Measurements from ENCODE around the gene METTL23.
"Not testable (repeated sequence)": the region's sequence is repeated elsewhere in the genome, so short reads cannot be mapped to it uniquely, and the experiment has no call there.

The METTL23 gene

DNA sequence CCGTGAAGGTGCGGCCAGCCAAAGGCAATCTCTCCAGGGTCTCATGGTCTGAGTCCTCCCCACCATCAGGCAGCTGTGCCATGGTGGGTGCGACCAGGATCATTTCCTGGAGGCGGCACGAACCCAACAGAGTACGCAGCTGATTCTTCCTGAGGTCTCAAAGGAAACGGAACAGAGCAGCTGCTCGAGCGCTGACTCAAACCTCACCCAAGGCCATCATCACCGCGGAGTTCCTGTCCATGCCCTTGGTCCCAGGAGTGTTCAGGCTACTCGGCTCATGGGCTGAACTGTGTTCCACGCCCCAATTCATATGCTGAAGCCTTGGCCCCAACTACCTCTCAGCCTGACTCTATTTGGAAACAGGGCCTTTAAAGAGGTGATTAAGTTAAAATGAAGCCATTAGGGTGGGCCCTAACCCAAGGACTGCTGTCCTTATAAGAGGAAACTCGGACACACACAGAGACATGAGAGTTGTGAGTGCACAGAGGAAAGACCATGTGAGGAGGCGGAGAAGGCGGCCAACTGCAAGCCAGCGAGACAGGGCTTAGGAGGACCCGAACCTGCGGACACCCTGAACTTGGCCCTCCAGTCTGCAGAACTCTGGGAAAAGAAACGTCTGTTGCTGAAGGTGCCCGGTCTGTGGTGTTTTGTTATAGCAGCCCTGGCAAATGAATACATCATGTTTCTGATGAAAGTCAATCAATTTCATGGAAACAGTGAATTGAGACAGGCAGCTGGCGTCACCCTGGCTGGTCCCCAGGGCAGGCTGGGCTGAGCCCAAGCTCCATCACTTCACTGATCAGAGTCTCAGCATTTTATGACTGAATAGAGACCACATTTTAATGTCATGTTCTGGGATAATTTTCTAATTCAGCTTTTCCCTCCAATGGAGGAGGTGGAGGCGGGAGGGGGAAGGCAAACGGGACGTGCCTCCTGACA, 29.6 kb upstream of the METTL23 start:
- DNase-seq = no peak

DNA sequence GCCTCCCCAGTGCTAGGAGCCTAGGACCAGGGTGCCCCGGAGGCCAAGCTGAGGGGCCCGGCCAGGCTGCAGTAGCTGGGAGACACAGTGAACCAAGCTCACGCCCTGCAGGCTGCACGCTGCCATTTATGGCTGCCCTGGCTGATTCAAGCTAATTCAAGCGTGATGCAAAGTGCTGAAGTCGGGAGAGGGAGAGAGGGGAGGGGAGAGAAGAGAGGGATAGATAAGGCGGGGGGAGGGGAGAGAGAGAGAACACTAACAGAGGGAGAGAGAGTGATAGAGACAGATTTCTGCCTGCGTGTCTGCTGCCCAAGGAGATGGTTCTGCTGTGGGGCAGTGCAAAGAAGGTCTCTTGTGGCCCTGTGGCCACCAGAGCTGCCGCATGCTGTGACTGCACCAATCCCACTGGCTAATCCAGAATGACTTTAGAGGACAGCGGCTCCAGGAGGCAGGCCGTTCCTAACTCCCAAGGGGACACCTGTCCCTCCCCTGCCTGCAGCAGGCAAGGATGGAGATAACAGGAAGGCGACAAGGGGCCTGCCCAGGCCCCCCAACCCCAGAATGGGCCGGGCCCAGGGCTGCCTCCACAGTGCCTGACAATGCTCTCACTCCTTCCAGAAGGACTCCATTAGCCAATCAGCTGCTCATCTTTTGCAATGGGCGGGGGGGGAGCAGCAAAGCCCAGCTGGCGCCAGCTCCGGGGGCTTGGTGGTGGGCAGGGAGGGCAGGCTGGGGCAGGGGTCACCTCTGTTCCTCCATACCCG, 28.8 kb upstream of the METTL23 start:
- no peak for DNase-seq

DNA sequence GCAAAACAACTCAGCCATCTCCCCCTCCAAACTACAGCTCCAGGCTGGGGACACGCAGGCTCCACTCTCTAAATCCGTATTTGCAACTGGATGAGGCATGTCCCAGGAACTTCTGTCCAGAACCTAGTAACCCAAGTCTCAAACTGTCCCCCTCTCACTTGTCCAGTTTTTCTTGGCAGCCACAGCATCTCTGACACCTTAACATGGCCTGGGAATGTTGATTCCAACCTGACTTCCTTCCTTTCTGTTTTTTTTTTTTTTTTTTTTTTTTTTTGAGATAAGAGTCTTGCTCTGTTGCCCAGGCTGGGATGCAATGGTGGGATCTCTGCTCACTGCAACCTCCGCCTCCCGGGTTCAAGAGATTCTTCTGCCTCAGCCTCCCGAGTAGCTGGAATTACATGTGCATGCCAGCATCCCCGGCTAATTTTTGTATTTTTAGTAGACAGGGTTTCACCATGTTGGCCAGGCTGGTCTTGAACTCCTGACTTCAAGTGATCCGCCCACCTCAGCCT, 28.1 kb upstream of the METTL23 start:
- not testable (repeated sequence) for DNase-seq

DNA sequence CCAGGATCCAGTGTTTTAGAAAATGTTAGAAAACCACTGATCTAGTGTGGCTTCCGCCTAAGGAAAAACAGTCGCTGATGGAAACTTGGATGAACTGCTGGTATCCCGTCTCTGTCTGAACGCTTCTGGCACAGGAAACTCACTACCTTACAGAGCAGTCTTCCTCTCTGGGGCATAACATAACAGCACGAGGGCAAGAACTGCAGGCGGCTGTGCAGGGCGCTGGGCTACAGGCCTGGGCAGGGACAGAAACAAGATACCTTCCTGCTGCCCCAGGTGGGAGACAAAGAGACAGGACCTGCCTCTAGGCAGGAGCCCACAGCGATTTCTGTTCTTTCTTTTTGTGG, 26.4 kb upstream of the METTL23 start:
- no peak for DNase-seq

DNA sequence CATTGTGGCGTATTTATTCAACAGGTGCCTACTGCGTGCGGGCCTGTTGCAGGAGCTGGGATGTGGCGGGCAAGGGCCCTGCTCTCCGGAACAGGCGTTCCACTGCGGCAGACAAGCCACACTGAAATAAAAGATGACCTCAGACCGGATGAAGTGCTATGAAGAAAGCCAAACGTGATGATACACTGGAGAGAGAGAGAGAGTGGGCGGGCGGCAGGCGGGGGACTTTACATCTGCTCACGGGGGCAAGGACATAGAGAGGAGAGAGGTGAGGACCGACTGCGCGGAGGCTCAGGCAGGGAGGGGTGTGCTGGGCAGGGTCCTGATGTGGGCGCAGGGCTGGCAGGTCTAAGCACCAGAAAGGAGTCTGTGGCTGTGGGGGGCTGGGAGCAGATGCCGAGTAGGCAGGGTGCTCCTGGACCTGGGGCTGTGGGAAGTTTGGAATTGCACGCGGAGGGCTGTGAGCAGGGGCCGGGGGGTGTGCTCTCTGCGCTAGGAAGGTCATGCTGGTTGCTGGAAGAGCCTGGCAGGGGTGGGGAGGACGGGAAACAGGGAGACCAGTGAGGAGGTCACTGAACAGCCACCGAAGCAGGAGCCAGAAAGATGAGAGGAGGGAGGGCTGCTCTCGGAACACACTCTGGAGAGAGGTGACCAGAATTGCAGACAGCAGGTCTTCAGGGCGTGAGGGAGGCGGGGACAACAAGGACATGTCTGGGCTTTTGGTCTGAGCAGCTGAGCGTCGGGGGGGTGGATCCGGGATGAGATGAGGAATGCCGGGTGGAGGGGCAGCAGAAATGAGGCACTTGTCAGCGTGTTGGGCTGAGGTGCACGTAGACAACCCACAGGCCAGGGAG, 25.8 kb upstream of the METTL23 start:
- DNase-seq = peak; percentile 15 to 42

DNA sequence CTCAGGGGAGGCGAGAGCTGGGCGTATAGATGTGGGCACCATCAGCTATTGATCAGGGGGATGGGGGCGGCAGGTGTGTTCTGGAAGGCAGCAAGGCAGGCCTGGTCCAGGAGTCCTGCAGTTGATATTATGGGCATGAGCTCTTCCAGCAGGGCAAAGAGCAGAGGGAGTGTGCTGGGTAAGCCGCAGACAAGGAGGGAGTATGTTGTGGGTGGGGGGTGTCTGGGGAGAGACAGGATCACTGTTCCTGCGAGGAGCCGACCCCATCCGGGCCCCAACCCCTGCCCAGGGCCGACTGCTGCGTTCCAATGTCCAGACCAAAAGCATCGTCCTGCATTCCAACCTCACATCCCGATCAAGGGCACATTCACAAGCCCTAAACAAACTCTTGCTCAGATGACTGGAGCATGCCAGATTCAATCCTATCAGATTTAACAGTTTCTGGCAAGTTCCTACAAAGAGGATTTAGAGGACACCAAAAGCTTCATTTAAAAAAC, 25.1 kb upstream of the METTL23 start:
- no peak for DNase-seq

DNA sequence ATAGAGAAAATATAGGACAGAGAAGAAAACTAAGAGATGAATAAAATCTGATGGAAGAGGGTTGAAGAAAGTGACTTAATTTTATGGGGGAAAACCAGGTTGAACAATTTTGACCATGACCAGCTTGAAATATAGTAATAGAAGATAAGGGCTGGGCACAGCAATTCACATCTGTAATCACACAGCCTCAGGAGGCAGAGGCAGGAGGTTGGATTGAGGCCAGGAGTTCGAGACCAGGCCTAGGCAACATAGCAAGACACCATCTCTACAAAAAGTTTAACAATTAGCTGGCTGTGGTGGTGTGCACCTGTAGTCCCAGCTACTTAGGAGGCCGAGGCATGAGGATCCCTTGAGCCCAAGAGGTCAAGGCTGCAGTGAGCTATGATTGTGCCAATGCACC, 24.6 kb upstream of the METTL23 start:
- no peak for DNase-seq

DNA sequence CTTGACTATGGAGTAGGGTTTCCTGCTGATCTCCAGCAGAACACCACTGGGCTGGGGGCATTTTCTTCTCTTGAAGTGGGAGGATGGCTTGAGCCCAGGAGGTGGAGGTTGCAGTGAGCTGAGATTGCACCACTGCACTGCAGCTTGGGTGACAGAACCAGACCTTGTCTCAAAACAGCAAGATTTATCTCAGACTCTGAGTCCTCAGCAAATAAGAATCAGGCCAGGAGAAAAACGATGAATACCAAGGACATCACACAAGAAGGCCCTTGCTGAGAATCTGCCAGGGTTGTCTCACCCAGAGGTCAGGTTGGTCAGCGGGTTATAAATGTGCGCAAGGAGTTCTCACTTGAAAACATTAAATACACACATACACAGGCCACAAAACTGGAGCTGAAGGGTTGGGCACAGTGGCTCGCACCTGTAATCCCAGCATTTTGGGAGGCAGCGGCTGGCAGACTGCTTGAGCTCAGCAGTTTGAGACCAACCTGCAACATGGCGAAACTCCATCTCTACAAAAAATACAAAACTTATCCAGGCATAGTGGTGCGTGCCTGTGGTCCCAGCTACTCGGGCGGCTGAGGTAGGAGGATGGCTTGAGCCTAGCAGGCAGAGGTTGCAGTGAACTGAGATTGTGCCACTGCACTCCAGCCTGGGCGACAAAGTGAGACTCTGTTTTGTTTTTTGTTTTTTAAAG, 23.6 kb upstream of the METTL23 start:
- no peak for DNase-seq

DNA sequence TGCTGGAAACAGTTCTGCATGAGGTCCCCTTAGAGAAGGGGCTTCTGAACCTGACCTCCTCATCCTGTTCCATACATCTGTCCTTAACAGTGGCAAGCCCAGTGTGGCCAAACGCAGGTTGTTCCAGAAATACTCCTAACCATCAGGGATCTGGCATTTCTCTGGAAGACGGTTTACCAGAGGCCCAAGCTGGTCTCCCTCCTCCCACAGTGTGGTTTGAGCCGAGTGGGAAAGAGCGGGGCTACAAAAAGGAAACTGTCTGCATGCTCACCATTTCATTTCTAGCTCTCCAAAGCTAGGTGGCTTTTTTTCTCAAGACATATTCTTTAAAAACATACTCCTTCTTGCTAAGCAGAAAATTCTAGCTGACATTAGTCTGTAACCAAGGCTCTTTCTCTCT, 21.8 kb upstream of the METTL23 start:
- DNase-seq = no peak

DNA sequence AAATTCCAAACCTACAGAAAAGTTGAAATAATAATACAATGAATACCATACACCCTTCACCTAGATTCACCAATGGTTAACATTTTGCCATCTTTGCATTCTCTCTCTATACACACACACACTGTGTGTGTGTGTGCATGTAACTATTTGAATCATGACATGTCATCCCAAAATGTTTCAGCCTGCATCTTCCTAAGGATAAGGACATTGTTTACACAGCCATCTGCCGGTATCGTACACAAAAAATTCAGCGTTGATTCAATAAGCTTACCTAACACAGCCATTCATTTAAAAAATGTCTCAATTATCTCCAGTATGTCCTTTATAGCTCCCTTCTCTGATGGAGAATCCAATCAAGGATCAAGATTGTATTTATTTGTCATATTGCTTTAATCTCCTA, 19.8 kb upstream of the METTL23 start:
- no peak for DNase-seq

DNA sequence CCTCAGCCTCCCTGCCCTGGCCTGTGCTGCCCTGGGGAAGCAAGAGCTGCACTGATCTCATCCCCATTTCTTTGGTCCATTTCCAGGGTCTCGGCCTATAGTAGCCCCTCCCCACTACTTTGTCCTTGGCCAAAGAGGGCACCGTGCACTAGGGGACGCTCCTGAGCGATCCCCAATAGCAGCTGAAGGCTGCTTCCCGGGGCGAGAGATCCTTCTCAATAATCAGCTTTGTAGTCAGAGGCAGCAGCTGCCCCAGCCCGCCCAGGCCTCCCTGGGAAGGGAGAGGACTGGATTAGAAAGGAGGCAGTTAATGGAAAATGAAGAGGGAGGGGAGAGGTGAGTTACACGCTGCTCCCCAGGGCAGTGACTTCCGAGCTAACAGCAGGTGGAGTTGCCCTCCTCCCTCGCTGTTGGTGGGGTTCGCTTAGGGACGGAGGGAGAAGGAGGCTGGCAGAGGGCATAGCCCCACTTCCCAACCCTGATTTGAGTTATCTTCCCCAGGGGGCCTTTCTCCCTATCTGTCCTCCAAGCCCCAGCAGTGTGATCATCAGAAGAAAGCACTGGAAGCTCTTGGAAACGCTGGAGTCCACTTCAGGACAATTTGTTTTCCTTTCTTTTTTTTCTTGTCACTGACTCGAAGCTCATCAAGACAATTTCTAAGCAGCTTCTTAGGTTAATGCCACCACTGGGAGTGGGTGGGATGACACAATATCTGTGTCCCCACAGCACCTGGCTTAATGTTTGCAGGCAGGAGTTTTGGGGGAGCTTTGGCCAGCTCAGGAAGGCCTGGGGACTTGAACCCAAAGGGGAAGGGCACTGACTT, 18.4 kb upstream of the METTL23 start:
- no peak for DNase-seq

DNA sequence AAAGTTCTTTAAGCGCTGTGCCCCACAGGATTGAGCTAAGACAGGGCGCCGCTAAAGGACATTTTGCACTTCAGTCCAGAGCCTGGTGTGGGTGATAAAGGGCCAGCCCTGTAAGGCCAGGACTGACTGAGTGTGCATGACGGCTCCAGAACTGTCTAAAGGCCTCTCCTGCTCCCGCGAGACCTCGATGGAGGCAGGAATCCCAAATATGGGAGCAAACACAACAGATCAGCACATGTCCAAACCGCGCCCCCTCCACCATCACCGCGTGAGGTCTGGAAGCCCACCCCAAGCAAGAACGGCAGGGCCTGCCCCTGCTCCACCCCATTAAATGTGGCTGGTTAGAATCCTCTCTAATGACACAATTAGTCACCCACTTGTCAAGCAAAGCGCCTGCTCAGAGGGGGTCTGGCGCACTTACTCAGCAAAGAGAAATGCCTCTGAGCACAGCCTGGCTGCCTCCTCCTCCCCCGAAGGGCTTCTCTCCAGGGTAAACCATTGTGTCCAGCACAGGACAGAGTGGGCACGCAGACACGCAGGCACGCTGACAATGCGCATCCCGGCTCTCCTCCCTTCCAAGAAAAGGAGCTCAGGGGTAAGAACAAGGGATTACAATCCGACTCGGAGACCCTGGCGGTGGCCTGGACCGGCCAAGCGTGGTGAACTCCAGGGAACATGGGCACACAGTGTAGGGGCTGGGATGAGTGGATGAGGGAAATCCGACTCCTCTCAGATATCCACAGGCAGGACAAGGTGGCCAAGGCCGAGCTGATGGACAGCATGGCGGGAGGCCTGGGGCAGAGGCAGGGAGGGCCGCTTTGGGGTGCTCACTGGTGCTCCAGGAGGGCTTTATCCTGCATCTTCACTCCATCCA, 17.3 kb upstream of the METTL23 start:
- DNase-seq = no peak

DNA sequence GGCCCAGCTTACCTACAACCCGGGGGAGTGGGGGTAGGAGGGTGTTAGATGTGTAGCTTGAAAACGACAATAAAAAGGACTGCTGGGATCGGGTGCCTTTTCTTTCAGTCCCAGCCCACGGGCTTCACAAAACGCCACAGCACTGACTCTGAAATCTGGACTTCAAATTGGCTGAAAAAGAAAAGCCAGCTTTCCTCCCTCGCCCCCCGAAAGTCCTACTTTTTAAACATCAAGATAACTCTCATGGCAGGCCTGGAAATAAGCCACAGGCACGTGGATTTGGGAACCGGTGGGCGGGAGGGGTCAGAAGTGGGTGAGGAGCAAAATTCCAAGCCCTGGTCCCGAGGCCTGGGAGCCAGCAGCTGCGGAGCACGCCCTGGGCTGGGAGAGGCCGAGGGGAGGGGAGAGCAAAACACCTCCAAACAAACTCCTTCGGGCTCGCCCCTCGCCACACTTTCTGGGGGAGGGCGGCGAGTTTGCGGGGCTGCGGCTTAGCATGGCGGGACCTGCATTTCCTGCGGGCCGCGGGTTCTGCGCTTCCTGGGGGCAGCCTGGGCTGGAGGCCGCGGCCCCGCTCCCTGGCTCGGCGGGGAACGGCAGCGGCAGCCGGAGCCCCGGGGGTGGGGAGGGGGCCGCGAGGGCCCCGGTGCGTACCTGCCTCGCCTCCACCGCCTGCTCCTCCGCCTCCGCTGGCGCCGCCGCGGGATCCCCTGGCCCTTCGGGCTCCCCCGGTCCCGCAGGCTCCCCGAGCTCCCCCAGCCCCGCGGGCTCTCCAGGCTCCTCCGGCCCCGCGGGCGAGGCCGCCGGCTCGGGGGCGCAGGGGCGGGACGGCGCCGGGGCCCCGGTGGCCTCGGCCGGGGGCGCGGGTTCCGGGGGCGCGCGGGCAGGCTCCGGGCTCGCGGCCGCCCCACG, 16.4 kb upstream of the METTL23 start:
- DNase-seq = not testable (repeated sequence)

DNA sequence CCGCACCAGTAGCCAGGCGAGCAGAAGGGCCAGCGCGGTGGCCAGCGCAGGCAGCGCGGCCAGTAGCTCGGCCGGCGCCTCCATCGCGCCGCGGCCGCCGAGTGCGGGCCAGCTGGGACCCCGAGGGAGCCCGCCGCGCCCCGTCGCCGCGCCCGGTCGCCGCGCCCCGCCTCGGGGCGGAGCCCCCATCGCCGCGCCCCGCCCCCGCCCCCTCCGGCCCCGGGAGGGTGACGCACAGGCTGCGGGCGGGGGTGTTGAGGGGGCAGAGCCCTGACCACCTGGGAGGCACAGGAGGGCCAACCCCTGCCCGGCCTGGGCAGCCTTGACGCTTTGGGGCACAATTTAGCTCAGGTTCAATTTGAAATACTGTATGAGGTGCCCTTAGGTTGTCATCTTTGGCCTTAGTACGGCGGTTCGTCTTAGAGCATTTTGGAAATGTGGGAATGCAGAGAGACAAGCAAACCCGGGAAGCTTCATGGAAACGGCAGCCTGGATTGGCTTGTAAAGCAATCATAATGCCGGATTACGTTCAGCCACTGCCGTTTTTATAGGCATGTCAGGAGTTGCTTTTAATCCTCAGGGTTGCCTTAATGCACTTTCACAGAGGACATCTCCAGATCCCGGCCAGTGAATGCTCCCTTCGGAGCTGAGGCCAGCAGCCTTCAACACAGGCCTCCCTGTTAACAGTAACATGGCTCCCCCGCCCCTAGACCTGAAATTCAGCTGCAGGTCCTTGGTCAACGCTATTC, 15.6 kb upstream of the METTL23 start, which contains the start of gene MXRA7:
Gene MXRA7, minus strand, starts transcription at position 103 of the 749 bp plus-strand sequence. Its CDS starts 19 bp downstream, at position 84.
- DNase-seq = peak; percentile 62 to 64

DNA sequence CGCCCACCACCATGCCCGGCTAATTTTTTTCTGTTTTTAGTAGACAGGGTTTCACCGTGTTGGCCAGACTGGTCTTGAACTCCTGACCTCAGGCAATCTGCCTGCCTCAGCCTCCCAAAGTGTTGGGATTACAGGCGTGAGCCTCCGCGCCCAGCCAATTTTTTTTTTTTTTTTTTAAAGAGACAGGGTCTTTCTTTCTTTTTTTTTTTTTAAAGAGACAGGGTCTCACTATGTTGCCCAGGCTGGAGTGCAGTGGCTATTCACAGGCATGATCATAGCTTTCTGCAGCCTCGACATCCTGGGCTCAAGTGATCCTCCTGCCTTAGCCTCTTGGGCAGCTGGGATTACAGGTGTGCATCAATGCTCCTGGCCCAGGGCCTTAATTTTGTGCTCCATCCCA, 14.3 kb upstream of the METTL23 start:
- DNase-seq = not testable (repeated sequence)

DNA sequence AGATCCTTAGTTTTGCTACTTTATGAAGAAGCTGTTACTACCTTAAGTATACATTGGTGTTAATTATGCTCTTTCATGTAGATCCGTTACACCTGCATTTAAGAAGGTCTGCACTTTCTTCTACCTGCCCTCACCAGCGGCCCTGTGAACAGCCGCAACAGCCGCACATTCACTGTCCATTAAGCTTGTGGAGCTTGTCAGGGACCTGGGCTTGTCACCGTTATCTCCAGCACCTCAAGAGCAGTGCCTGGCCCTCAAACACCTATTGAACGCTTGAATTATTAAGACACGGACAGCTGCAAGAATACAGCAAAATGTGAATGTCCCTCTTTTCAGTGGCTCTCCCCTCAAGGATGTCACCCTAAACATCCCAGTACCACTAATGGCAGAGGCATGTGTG, 12.9 kb upstream of the METTL23 start:
- no peak for DNase-seq

DNA sequence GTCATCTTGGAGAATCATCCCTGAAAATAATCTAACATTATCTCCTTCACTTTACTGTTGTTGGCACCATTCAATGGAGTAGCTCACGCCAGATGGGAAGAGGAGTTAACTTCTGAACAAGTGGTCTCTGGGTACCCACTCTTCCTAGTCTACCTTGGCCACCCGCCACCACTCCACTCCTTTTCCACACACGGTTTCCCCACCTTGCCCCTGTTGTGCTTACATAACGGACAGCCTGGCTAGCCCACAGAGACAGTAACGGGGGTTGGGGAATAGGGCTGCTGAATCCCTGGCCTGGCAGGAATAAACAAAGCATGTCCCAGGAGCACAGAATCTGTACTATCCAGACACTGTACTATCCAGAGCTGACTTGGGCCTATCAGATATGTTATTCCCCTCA, 12.3 kb upstream of the METTL23 start:
- no peak for DNase-seq
